Measurements from ENCODE around the gene KLHDC4.

KLHDC4 gene

GRCh38 chr16:87806261-87806640, 40.5 kb upstream of the KLHDC4 start:
- H3K4me3 ChIP-seq (ENCODE audit: low read depth, low read length), result peak overlapping the region; percentile 3

DNA sequence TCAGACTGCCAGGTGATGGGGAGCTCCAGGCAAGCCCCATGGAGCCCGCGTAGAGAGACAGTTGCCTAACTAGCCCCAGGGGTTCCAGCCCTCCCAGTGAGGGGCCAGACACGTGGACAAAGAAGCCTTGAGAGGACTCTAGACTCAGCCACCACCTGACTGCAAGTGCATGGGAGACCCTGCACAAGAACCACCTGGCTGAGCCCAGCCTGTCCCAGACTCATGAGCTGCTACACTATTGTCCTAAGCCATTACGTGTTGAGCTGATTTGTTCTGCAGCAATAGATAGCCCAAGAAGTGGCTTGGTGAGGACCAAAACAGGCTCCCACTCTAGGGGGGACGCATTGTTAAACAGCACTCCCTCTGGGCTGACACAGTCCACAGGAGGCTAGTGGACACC, 37.6 kb upstream of the KLHDC4 start:
- H3K4me3 ChIP-seq (ENCODE audit: low read depth, low read length), result no peak overlapping the region

More at GRCh38 chr16:87806261-87806640, 40.5 kb upstream of the KLHDC4 start:
- TF ChIP-seq, protein P1, sequence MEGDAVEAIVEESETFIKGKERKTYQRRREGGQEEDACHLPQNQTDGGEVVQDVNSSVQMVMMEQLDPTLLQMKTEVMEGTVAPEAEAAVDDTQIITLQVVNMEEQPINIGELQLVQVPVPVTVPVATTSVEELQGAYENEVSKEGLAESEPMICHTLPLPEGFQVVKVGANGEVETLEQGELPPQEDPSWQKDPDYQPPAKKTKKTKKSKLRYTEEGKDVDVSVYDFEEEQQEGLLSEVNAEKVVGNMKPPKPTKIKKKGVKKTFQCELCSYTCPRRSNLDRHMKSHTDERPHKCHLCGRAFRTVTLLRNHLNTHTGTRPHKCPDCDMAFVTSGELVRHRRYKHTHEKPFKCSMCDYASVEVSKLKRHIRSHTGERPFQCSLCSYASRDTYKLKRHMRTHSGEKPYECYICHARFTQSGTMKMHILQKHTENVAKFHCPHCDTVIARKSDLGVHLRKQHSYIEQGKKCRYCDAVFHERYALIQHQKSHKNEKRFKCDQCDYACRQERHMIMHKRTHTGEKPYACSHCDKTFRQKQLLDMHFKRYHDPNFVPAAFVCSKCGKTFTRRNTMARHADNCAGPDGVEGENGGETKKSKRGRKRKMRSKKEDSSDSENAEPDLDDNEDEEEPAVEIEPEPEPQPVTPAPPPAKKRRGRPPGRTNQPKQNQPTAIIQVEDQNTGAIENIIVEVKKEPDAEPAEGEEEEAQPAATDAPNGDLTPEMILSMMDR (IDR thresholded peaks at IDR 0.05; ENCODE audit: borderline replicate concordance, insufficient read depth, low read depth, low read length), result no peak

GRCh38 chr16:87802670-87803069, 36.9 kb upstream of the KLHDC4 start:
- TF ChIP-seq, protein P1 (IDR thresholded peaks at IDR 0.05; ENCODE audit: borderline replicate concordance, insufficient read depth, low read depth, low read length), result no peak
- H3K4me3 ChIP-seq (ENCODE audit: low read depth, low read length), result no peak overlapping the region

More for the DNA sequence above, 37.6 kb upstream of the KLHDC4 start:
- TF ChIP-seq, protein P1 (IDR thresholded peaks at IDR 0.05; ENCODE audit: borderline replicate concordance, insufficient read depth, low read depth, low read length), result no peak

DNA sequence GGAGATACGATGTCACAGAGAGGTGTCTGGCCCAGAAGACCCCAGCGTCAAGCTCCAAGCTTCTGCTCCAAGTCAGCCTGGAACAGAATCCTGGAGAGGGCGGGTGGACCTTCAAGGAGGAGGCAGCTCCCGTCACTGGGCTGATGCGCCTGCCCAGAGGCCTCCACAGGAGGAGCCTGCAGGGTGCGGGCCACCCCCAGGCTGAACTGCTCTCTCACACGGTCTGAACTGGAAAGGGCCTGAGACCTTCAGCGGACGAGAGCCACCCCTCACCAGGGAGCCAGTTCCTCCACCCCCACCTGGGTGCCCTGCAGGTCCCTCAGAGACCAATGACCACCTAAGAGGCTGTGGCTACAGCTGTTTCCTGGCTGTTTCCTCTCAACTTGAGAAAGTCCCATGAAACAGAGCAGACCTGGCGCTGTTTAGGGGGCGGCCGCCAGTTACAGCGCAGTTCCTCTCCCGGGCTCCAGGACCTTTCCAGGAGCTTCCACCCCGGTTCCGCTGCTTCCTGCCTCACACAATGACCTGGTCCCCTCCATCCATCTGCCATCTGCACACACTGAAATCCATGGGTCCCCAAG, 36.0 kb upstream of the KLHDC4 start:
- TF ChIP-seq, protein P1 (IDR thresholded peaks at IDR 0.05; ENCODE audit: borderline replicate concordance, insufficient read depth, low read depth, low read length), result no peak
- H3K4me3 ChIP-seq (ENCODE audit: low read depth, low read length), result no peak overlapping the region

DNA sequence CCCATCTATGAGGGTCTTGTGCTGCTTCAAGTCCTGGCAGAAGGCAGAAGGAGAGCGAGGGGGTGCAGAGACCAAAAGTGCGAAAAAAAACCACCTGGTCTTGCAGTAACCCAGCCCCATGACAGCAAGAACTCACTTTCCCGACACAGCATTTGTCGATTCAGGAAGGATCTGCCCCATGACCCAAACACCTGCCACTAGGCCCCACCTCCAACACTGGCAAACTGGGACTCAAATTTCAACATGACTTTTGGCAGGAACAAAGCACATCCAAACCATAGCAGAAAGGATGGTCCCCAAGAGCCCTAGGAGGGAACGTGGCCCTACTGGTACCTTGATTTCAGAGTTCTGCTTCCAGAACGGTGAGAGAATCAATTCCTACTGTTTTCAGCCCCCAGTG, 34.7 kb upstream of the KLHDC4 start:
- H3K4me3 ChIP-seq (ENCODE audit: low read depth, low read length), result no peak overlapping the region
- TF ChIP-seq, protein P1 (IDR thresholded peaks at IDR 0.05; ENCODE audit: borderline replicate concordance, insufficient read depth, low read depth, low read length), result no peak

- no peak overlapping the region for H3K4me3 ChIP-seq (ENCODE audit: low read depth, low read length)
- TF ChIP-seq, protein P1 (IDR thresholded peaks at IDR 0.05; ENCODE audit: borderline replicate concordance, insufficient read depth, low read depth, low read length), result no peak
Measured at GRCh38 chr16:87795336-87795735, 29.6 kb upstream of the KLHDC4 start.

DNA sequence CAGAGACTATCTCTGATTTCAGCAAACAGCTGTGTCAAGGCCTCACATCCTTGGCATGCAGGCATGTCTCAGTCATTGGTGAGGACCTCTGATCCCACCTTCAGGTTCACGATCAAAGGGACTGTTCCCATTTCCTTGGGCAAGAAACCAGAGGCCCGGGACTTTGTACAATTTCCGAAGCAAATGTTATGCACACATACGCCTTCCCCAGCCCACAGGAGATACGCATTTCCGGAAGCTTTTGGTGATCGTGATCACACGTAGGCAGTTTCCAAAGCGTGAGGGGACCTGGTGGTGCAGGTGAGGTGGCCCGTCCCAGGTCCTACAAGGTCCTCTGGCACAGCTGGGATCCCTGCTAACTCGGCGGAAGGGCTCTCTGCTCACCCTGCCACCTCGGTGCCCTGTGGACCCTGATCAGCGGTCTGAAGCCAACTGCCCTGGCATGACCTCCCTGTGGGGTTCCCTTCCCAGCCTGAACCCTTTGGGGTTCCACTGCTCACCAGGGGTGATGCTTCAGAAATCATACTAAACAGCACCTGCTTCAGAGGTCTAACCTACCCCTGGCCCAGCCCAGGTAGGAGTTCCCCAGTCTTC, 28.8 kb upstream of the KLHDC4 start:
- TF ChIP-seq, protein P1 (IDR thresholded peaks at IDR 0.05; ENCODE audit: borderline replicate concordance, insufficient read depth, low read depth, low read length), result no peak
- H3K4me3 ChIP-seq (ENCODE audit: low read depth, low read length), result no peak overlapping the region
